ENCODE measurements around the gene NINJ2. TPM values are rescaled to one million over a fixed set of nuclear protein-coding genes. Genes with fewer than 3 reads are reported as not detected.

The NINJ2 gene
- total RNA-seq, 2 experiments from 2014 or later: 2.2 to 2.5 TPM

DNA sequence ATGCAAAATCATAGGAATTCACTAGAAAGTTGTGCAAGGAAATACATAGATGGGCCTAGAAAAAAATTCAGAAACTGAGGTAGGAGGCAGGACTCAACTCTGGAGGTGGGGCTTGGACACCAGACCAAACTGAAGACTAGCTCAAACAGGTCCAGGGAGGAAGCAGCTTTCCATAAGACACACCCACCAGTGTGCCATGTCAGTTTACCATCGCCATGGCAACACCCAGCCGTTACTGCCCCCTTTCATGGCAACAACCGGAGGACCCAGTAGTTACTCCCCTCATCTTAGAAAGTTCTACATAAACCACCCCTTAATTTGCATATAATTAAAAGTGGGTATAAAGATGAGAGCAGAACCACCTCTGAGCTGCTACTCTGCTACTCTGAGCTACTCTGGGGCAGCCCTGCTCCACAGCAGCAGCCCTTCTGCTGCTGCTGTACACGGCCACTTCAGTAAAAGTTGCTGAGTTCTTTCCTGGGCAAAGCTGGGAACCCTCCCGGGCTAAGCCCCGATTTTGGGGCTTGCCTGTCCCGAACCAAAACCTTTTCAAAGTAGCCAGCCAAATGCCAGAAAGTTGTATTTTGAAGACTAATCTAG, 30.8 kb upstream of the NINJ2 start:
- H3K9me3 Mint-ChIP-seq: peaks cover 28% of the 10 kb centered on the region
- H3K27me3 Mint-ChIP-seq: no peaks in the 10 kb centered on the region
- peaks cover 14% of the 10 kb centered on the region for H3K4me1 Mint-ChIP-seq (ENCODE audit: low read depth)
- TF ChIP-seq, protein P1, sequence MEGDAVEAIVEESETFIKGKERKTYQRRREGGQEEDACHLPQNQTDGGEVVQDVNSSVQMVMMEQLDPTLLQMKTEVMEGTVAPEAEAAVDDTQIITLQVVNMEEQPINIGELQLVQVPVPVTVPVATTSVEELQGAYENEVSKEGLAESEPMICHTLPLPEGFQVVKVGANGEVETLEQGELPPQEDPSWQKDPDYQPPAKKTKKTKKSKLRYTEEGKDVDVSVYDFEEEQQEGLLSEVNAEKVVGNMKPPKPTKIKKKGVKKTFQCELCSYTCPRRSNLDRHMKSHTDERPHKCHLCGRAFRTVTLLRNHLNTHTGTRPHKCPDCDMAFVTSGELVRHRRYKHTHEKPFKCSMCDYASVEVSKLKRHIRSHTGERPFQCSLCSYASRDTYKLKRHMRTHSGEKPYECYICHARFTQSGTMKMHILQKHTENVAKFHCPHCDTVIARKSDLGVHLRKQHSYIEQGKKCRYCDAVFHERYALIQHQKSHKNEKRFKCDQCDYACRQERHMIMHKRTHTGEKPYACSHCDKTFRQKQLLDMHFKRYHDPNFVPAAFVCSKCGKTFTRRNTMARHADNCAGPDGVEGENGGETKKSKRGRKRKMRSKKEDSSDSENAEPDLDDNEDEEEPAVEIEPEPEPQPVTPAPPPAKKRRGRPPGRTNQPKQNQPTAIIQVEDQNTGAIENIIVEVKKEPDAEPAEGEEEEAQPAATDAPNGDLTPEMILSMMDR (IDR thresholded peaks at IDR 0.05): no peak
- intact Hi-C loops (cut with micrococcal nuclease): no loop called here
- peaks cover 12% of the 10 kb centered on the region for H3K36me3 Mint-ChIP-seq (ENCODE audit: low read depth)
- CTCF ChIA-PET: no interaction called here
- POLR2A ChIA-PET: interaction anchor here (0.7 to 1.3 kb wide), 2 partner anchors 15 to 771 kb away, joined by 3 to 4 read pairs; no protein-coding TSS in a partner anchor
- ATAC-seq (no peak), DNase-seq (no peak)
- H3K27ac Mint-ChIP-seq: no peak overlapping the region
- no peak overlapping the region for H3K4me3 Mint-ChIP-seq

DNA sequence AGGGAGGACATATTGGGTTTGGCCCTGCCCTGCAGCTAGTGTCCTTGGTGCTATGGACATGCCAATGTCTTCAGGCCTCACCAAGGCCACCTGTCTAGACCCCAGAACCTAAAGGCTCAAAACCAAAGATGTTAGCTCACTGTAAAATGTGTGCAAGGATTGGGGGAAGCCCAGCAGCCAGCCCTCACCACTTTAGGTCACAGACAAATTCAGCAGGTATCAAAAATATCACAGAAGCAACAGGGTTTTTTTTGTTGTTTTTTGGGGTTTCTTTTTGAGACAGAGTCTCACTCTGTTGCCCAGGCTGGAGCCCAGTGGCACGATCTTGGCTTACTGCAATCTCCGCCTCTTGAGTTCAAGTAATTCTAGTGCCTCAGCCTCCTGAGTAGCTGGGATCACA, 29.0 kb upstream of the NINJ2 start:
- ChIA-PET POLR2A (interaction anchor here (0.8 to 1.5 kb wide), 2 partner anchors 37 to 109 kb away, joined by 3 to 4 read pairs; no protein-coding TSS in a partner anchor), CTCF (interaction anchor here (0.8 to 1.2 kb wide), 3 partner anchors 30 to 122 kb away, joined by 3 read pairs; no protein-coding TSS in a partner anchor)
- Mint-ChIP-seq H3K9me3 (peaks cover 12% of the 10 kb centered on the region), H3K36me3 (ENCODE audit: low read depth) (peaks cover 3% of the 10 kb centered on the region), H3K27me3 (no peaks in the 10 kb centered on the region), H3K27ac (no peak overlapping the region), H3K4me3 (no peak overlapping the region), H3K4me1 (ENCODE audit: low read depth) (peaks cover 8% of the 10 kb centered on the region)
- intact Hi-C loops (cut with micrococcal nuclease): no loop called here
- DNase-seq (no peak), ATAC-seq (no peak)
- TF ChIP-seq, protein P1 (IDR thresholded peaks at IDR 0.05): no peak

DNA sequence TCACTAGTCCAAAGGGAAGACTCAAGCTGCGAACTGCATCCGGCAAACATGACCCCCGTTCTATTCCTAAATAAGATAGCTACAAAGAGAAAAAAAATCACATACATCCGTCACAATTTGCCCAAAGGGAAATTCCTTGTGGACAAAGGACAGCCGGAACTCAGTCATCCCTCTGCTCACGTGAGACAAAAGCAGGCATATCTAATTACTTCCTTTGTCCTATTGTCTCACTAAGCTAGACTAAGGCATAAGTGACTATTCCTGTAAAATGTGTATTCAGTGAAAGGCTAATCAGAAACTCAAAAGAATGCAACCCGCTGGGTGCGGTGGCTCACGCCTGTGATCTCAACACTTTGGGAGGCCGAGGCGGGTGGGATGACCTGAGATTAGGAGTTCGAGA, 27.2 kb upstream of the NINJ2 start:
- DNase-seq (no peak), ATAC-seq (no peak)
- H3K36me3 Mint-ChIP-seq (ENCODE audit: low read depth): no peaks in the 10 kb centered on the region
- intact Hi-C loops (cut with micrococcal nuclease): no loop called here
- peaks cover 10% of the 10 kb centered on the region for H3K4me1 Mint-ChIP-seq (ENCODE audit: low read depth)
- POLR2A ChIA-PET: interaction anchor here (0.6 to 1.0 kb wide), 2 partner anchors 38 to 57 kb away, joined by 3 read pairs; no protein-coding TSS in a partner anchor
- CTCF ChIA-PET: no interaction called here
- H3K9me3 Mint-ChIP-seq: no peaks in the 10 kb centered on the region
- H3K27me3 Mint-ChIP-seq: no peaks in the 10 kb centered on the region
- TF ChIP-seq, protein P1 (IDR thresholded peaks at IDR 0.05): no peak
- H3K4me3 Mint-ChIP-seq: no peak overlapping the region
- H3K27ac Mint-ChIP-seq: no peak overlapping the region

DNA sequence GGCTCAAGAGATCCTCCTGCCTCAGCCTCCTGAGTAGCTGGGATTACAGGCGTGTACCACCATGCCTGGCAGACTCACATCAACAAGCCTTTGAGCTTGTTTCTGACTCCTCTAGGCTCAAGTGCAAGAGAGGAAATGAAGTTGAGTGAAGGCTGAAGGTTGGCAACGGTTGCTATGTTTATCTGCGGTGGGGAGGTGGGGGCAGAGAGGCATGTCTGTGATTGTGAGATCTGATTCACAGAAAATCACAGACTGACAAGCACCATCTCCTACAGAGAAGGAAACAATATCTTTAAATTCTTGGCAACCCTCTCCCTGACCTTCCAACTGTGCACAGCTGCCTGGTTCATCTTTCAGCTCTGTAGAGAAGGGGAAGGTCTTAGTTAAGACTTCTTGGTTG, 22.1 kb upstream of the NINJ2 start:
- peaks cover 31% of the 10 kb centered on the region for H3K4me1 Mint-ChIP-seq (ENCODE audit: low read depth)
- ATAC-seq (peak; percentile 91), DNase-seq (peak; percentile 95)
- no peaks in the 10 kb centered on the region for H3K9me3 Mint-ChIP-seq
- no peaks in the 10 kb centered on the region for H3K27me3 Mint-ChIP-seq
- H3K4me3 Mint-ChIP-seq: peak overlapping the region; percentile 24
- intact Hi-C loops (cut with micrococcal nuclease): no loop called here
- TF ChIP-seq, protein P1 (IDR thresholded peaks at IDR 0.05): no peak
- peak overlapping the region; percentile 83 for H3K27ac Mint-ChIP-seq
- CTCF ChIA-PET: interaction anchor here (0.7 to 3.4 kb wide), 6 partner anchors 9 to 130 kb away, joined by 3 to 23 read pairs (median 4); partner anchors contain the start of gene WNK1
- no peaks in the 10 kb centered on the region for H3K36me3 Mint-ChIP-seq (ENCODE audit: low read depth)
- POLR2A ChIA-PET: interaction anchor here (0.8 to 2.8 kb wide), 11 partner anchors 8 to 67 kb away, joined by 3 to 14 read pairs (median 5); partner anchors contain the start of gene WNK1

DNA sequence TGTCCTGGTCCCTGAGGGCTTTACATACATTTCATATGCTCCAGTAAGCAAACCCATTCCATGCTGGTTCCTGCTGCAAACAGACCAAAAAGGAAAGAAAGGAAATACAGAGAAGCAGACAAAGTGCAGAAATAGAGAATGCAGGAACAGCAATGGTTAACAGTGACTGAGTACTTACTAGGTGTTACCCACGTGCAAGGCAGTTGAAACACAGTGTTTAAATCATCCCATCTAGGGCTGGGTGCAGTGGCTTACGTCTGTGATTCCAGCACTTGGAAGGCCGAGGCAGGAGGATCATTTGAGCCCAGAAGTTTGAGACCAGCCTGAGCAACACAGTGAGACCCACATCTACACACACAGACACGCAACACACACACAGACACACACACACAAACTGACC, 21.2 kb upstream of the NINJ2 start:
- ATAC-seq (no peak), DNase-seq (no peak)
- TF ChIP-seq, protein P1 (IDR thresholded peaks at IDR 0.05): no peak
- ChIA-PET POLR2A (interaction anchor here (0.9 to 2.8 kb wide), 5 partner anchors 7 to 51 kb away, joined by 4 to 14 read pairs (median 6); no protein-coding TSS in a partner anchor), CTCF (interaction anchor here (1.3 to 3.4 kb wide), 3 partner anchors 8 to 131 kb away, joined by 4 to 23 read pairs (median 9); partner anchors contain the start of gene WNK1)
- intact Hi-C loops (cut with micrococcal nuclease): no loop called here
- Mint-ChIP-seq H3K27ac (peak overlapping the region; percentile 55), H3K36me3 (ENCODE audit: low read depth) (no peaks in the 10 kb centered on the region), H3K9me3 (no peaks in the 10 kb centered on the region), H3K4me3 (no peak overlapping the region), H3K27me3 (no peaks in the 10 kb centered on the region), H3K4me1 (ENCODE audit: low read depth) (peaks cover 38% of the 10 kb centered on the region)
